Astrocyte (in vitro differentiated cells and primary cell): ENCODE data around the gene SLC9A7. TPM values are rescaled to one million over a fixed set of nuclear protein-coding genes. Genes with fewer than 3 reads are reported as not detected.

Experiments used
- DNase-seq: peaks from one replicate; pipeline ENCODE4 v3.0.0-alpha.2; 2010; ENCODE audit warnings: low read depth
- FAIRE-seq: peaks from 2 replicates; lab custom pipeline; 2011; peaks lifted over from hg19 to GRCh38; lab: Jason Lieb, UNC
- H2AFZ ChIP-seq: 2 replicates; pipeline ENCODE4 v1.6.0; 2012; ENCODE audit warnings: low read depth, low read length, inconsistent platforms
- H3K27ac ChIP-seq: 2 replicates; pipeline ENCODE4 v1.5.1; 2011; ENCODE audit warnings: low read depth, low read length, inconsistent platforms
- H3K27me3 ChIP-seq: 2 replicates; pipeline ENCODE4 v1.6.0; 2011; ENCODE audit warnings: low read length, inconsistent platforms; ENCODE audit not compliant: insufficient read depth
- H3K36me3 ChIP-seq: 2 replicates; pipeline ENCODE4 v1.5.1; 2011; ENCODE audit warnings: low read length, inconsistent platforms; ENCODE audit not compliant: insufficient read depth
- H3K4me1 ChIP-seq: 2 replicates; pipeline ENCODE4 v1.5.1; 2011; ENCODE audit warnings: low read length, inconsistent platforms; ENCODE audit not compliant: insufficient read depth
- H3K4me2 ChIP-seq: 2 replicates; pipeline ENCODE4 v1.6.0; 2012; ENCODE audit warnings: low read length, inconsistent platforms
- H3K4me3 ChIP-seq: 2 replicates; pipeline ENCODE4 v1.5.1; 2011; ENCODE audit warnings: low read depth, mild to moderate bottlenecking, low read length, inconsistent platforms; ENCODE audit not compliant: insufficient read depth
- H3K79me2 ChIP-seq: 2 replicates; pipeline ENCODE4 v1.6.0; 2012; ENCODE audit warnings: mild to moderate bottlenecking, low read length, inconsistent platforms; ENCODE audit not compliant: insufficient read depth
- H3K9ac ChIP-seq: 2 replicates; pipeline ENCODE4 v1.6.0; 2012; ENCODE audit warnings: mild to moderate bottlenecking, low read length, inconsistent platforms
- H3K9me3 ChIP-seq: 2 replicates; pipeline ENCODE4 v1.5.1; 2012; ENCODE audit warnings: low read depth, mild to moderate bottlenecking, low read length, inconsistent platforms; ENCODE audit not compliant: insufficient read depth
- H4K20me1 ChIP-seq: 2 replicates; pipeline ENCODE4 v1.6.0; 2012; ENCODE audit warnings: low read length, inconsistent platforms; ENCODE audit not compliant: insufficient read depth
- H3K27ac Mint-ChIP-seq: one replicate; pipeline ENCODE4 v1.8.0; 2021; ENCODE audit warnings: mild to moderate bottlenecking, mixed read lengths; ENCODE audit not compliant: unreplicated experiment
- H3K27me3 Mint-ChIP-seq: one replicate; pipeline ENCODE4 v1.8.0; 2021; ENCODE audit warnings: low read depth, mixed read lengths; ENCODE audit not compliant: unreplicated experiment
- H3K36me3 Mint-ChIP-seq: one replicate; pipeline ENCODE4 v1.8.0; 2021; ENCODE audit warnings: low read depth, mixed read lengths; ENCODE audit not compliant: unreplicated experiment
- H3K4me1 Mint-ChIP-seq: one replicate; pipeline ENCODE4 v1.8.0; 2021; ENCODE audit warnings: low read depth, mixed read lengths; ENCODE audit not compliant: unreplicated experiment
- H3K4me3 Mint-ChIP-seq: one replicate; pipeline ENCODE4 v1.8.0; 2021; ENCODE audit warnings: mild to moderate bottlenecking, moderate library complexity, mixed read lengths; ENCODE audit not compliant: unreplicated experiment
- H3K9me3 Mint-ChIP-seq: one replicate; pipeline ENCODE4 v1.8.0; 2021; ENCODE audit warnings: mild to moderate bottlenecking, mixed read lengths; ENCODE audit not compliant: unreplicated experiment
- CTCF ChIP-seq: IDR thresholded peaks from 2 replicates; pipeline ENCODE4 v1.5.1; 2011; ENCODE audit warnings: low read depth, mild to moderate bottlenecking, inconsistent platforms, low read length, moderate library complexity; ENCODE audit not compliant: insufficient read depth
- EZH2 ChIP-seq: IDR thresholded peaks from 2 replicates; pipeline ENCODE4 v1.6.1; 2012; ENCODE audit warnings: mild to moderate bottlenecking, low read length, inconsistent platforms; ENCODE audit not compliant: insufficient read depth
- total RNA-seq: library from RNA; stranded (reverse); gene quantifications from 2 replicates; pipeline ENCODE4 v1.2.1, GENCODE V29; 2021

SLC9A7 gene
- total RNA-seq, 1 donor from 2014 or later, result 21.0 TPM

GRCh38 chrX:46755671-46756070 is 3.2 kb downstream of the SLC9A7 start:
- H3K4me2 ChIP-seq, result no peak overlapping the region
- H3K4me3 ChIP-seq, result no peak overlapping the region
- no peaks in the 10 kb centered on the region for H3K9me3 ChIP-seq
- no peak overlapping the region for H2AFZ ChIP-seq
- DNase-seq (no peak), FAIRE-seq (no peak)
- H3K36me3 ChIP-seq, result no peaks in the 10 kb centered on the region
- H3K27ac ChIP-seq, result no peak overlapping the region
- Mint-ChIP-seq H3K27ac (no peak overlapping the region), H3K36me3 (peaks cover 4% of the 10 kb centered on the region), H3K4me3 (no peak overlapping the region), H3K27me3 (no peaks in the 10 kb centered on the region), H3K4me1 (no peaks in the 10 kb centered on the region), H3K9me3 (no peaks in the 10 kb centered on the region)
- H3K79me2 ChIP-seq, result peaks cover 48% of the 10 kb centered on the region
- peaks cover 13% of the 10 kb centered on the region for H3K4me1 ChIP-seq
- H4K20me1 ChIP-seq, result peaks cover 7% of the 10 kb centered on the region
- TF ChIP-seq EZH2 (no peak), CTCF (no peak)
- no peaks in the 10 kb centered on the region for H3K27me3 ChIP-seq
- H3K9ac ChIP-seq, result no peak overlapping the region

DNA sequence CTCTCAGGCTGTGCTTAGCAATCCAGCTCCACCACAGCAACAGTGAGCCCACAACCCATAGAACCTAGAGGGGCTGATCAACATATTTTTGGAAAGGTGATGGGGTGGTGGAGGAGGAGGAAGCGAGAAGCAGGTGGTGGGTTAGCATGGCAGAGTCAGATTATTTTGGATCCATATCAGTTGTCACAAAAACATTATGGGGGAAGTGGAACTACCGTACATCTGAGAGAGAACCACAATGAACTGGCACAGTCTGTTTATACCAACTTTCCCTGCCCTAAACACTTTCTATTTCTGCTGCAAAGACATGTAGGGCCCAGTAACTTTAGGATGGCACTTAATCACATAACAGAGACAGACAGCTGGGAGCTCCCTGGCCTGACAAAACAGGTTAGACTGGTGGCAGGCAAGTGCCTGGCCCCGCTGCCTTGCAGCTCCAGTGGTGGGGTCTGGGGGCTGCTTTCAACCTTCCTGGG is 4.3 kb downstream of the SLC9A7 start:
- no peak overlapping the region for H3K4me3 ChIP-seq
- no peaks in the 10 kb centered on the region for H3K36me3 ChIP-seq
- H3K27ac ChIP-seq, result no peak overlapping the region
- TF ChIP-seq EZH2 (no peak), CTCF (no peak)
- no peaks in the 10 kb centered on the region for H3K27me3 Mint-ChIP-seq
- DNase-seq (no peak), FAIRE-seq (no peak)
- H3K9me3 Mint-ChIP-seq, result no peaks in the 10 kb centered on the region
- H2AFZ ChIP-seq, result no peak overlapping the region
- peaks cover 11% of the 10 kb centered on the region for H3K4me1 ChIP-seq
- H3K9ac ChIP-seq, result no peak overlapping the region
- H4K20me1 ChIP-seq, result peaks cover 7% of the 10 kb centered on the region
- no peaks in the 10 kb centered on the region for H3K4me1 Mint-ChIP-seq
- H3K27me3 ChIP-seq, result no peaks in the 10 kb centered on the region
- no peak overlapping the region for H3K4me2 ChIP-seq
- H3K36me3 Mint-ChIP-seq, result peaks cover 4% of the 10 kb centered on the region
- H3K4me3 Mint-ChIP-seq, result no peak overlapping the region
- no peak overlapping the region for H3K27ac Mint-ChIP-seq
- H3K79me2 ChIP-seq, result peaks cover 51% of the 10 kb centered on the region
- no peaks in the 10 kb centered on the region for H3K9me3 ChIP-seq

DNA sequence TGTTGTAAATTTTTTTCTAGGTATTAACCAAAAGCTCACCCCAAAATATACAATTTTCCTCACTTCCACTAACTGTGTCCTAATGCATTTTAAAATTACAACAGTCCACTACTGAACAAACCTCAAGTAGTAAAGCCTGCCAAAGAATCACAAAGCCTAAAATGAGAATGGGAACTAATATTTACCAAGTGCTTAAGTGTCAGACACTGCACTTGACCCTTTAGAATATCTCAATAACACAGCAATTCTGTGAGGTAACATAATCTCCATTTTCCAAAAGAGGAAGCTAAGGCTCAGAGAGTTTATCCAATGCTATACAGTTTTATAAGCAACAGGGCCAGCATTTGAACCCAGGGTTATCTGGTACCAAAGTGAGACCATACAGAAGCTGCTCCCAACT is 4.9 kb downstream of the SLC9A7 start:
- H3K9ac ChIP-seq, result no peak overlapping the region
- H3K79me2 ChIP-seq, result peaks cover 57% of the 10 kb centered on the region
- Mint-ChIP-seq H3K4me1 (no peaks in the 10 kb centered on the region), H3K36me3 (peaks cover 4% of the 10 kb centered on the region), H3K4me3 (no peak overlapping the region), H3K27ac (no peak overlapping the region), H3K27me3 (no peaks in the 10 kb centered on the region), H3K9me3 (no peaks in the 10 kb centered on the region)
- DNase-seq (no peak), FAIRE-seq (no peak)
- no peak overlapping the region for H3K4me3 ChIP-seq
- no peaks in the 10 kb centered on the region for H3K9me3 ChIP-seq
- H4K20me1 ChIP-seq, result peaks cover 7% of the 10 kb centered on the region
- no peak overlapping the region for H3K4me2 ChIP-seq
- H3K36me3 ChIP-seq, result no peaks in the 10 kb centered on the region
- peaks cover 9% of the 10 kb centered on the region for H3K4me1 ChIP-seq
- no peak overlapping the region for H3K27ac ChIP-seq
- H2AFZ ChIP-seq, result no peak overlapping the region
- H3K27me3 ChIP-seq, result no peaks in the 10 kb centered on the region
- TF ChIP-seq EZH2, result no peak
- TF ChIP-seq CTCF, result no peak
